HEK293 (cell line): ENCODE measurements around the gene PITX1.

Experiments used
- CTCF ChIA-PET: fragments of 350-600 bp; formaldehyde crosslinking; extraction: SDS; loops from one replicate; lab custom pipeline; 2021; ENCODE audit warnings: antibody characterized with exemption; lab: Yijun Ruan, JAX
- POLR2A ChIA-PET: fragments of 300-600 bp; formaldehyde crosslinking; extraction: SDS; loops from one replicate; lab custom pipeline; 2020; ENCODE audit warnings: antibody characterized with exemption, inconsistent platforms; lab: Yijun Ruan, JAX
- H3K27ac ChIP-seq: fragments of 200-500 bp; sonication (Bioruptor generic); 2 replicates; pipeline ENCODE4 v1.5.1; 2014; ENCODE audit warnings: low read depth, low read length, control low read depth, inconsistent platforms; ENCODE audit errors: extremely low read depth
- H3K36me3 ChIP-seq, 2 experiments: fragments of 200-500 bp in 1 of 2; sonication (Bioruptor generic) in 1 of 2; 1 replicate in 1 of 2; 2 replicates in 1 of 2; pipeline ENCODE4 v1.5.1; 2014 to 2017; ENCODE audit warnings: inconsistent platforms in 2 of 2, low read length in 2 of 2; ENCODE audit not compliant: control insufficient read depth in 2 of 2, insufficient read depth in 1 of 2
- H3K4me1 ChIP-seq: fragments of 200-500 bp; sonication (Bioruptor generic); 2 replicates; pipeline ENCODE4 v1.5.1; 2014; ENCODE audit warnings: mild to moderate bottlenecking, low read length, inconsistent platforms; ENCODE audit not compliant: control insufficient read depth, insufficient read depth
- H3K4me3 ChIP-seq: 2 replicates; pipeline ENCODE4 v1.5.1; 2011; ENCODE audit warnings: low read depth, mild to moderate bottlenecking, control low read depth, low read length, moderate library complexity
- H3K9me3 ChIP-seq: fragments of 200-500 bp; sonication (Bioruptor generic); 2 replicates; pipeline ENCODE4 v1.5.1; 2014; ENCODE audit warnings: low read depth, low read length, inconsistent platforms; ENCODE audit not compliant: control insufficient read depth, insufficient read depth
- GLI2 ChIP-seq: fragments of 450-650 bp; formaldehyde crosslinking; IDR thresholded peaks from 2 replicates; pipeline ENCODE4; 2017; ENCODE audit warnings: missing biosample characterization, missing genetic modification characterization, low read depth, borderline replicate concordance
- HOXC10 ChIP-seq: sonication (generic); formaldehyde crosslinking; IDR thresholded peaks from 2 replicates; pipeline ENCODE4 v1.8.1; 2023; ENCODE audit warnings: mild to moderate bottlenecking, missing genetic modification reagents
- PRDM10 ChIP-seq: fragments of 450-650 bp; formaldehyde crosslinking; IDR thresholded peaks from 2 replicates; pipeline ENCODE4 v1.5.1; 2016; ENCODE audit warnings: missing biosample characterization, missing genetic modification characterization
- WT1 ChIP-seq: fragments of 450-650 bp; formaldehyde crosslinking; IDR thresholded peaks from 2 replicates; pipeline ENCODE4 v1.5.1; 2016; ENCODE audit warnings: missing biosample characterization, missing genetic modification characterization
- ZNF114 ChIP-seq: fragments of 450-650 bp; formaldehyde crosslinking; IDR thresholded peaks from 2 replicates; pipeline ENCODE4 v1.5.0; 2017; ENCODE audit warnings: missing biosample characterization, missing genetic modification characterization
- ZNF157 ChIP-seq: fragments of 450-650 bp; formaldehyde crosslinking; IDR thresholded peaks from 2 replicates; pipeline ENCODE4 v1.5.1; 2016; ENCODE audit warnings: missing biosample characterization, missing genetic modification characterization
- ZNF16 ChIP-seq: fragments of 450-650 bp; formaldehyde crosslinking; IDR thresholded peaks from 2 replicates; pipeline ENCODE4 v1.5.1; 2016; ENCODE audit warnings: low read depth, missing biosample characterization, missing genetic modification characterization
- ZNF221 ChIP-seq: fragments of 450-650 bp; formaldehyde crosslinking; IDR thresholded peaks from 2 replicates; pipeline ENCODE4 v1.5.1; 2017; ENCODE audit warnings: missing biosample characterization, missing genetic modification characterization, borderline replicate concordance
- ZNF311 ChIP-seq: fragments of 450-650 bp; formaldehyde crosslinking; IDR thresholded peaks from 2 replicates; pipeline ENCODE4 v1.5.1; 2017; ENCODE audit warnings: missing biosample characterization, missing genetic modification characterization, borderline replicate concordance
- ZNF362 ChIP-seq: fragments of 450-650 bp; formaldehyde crosslinking; IDR thresholded peaks from 2 replicates; pipeline ENCODE4 v1.5.1; 2016; ENCODE audit warnings: missing biosample characterization, missing genetic modification characterization
- ZNF394 ChIP-seq: fragments of 450-650 bp; formaldehyde crosslinking; IDR thresholded peaks from 2 replicates; pipeline ENCODE4 v1.5.1; 2016; ENCODE audit warnings: missing biosample characterization, missing genetic modification characterization, mild to moderate bottlenecking, moderate library complexity, borderline replicate concordance
- ZNF423 ChIP-seq: fragments of 450-650 bp; formaldehyde crosslinking; IDR thresholded peaks from 2 replicates; pipeline ENCODE4 v1.5.1; 2016; ENCODE audit warnings: missing biosample characterization, missing genetic modification characterization
- ZNF501 ChIP-seq: fragments of 450-650 bp; formaldehyde crosslinking; IDR thresholded peaks from 2 replicates; pipeline ENCODE4 v1.5.1; 2016; ENCODE audit warnings: missing biosample characterization, missing genetic modification characterization
- ZNF513 ChIP-seq: fragments of 450-650 bp; IDR thresholded peaks from 2 replicates; pipeline ENCODE4 v1.5.1; 2018; ENCODE audit warnings: missing biosample characterization, missing genetic modification characterization
- ZNF580 ChIP-seq: fragments of 450-650 bp; formaldehyde crosslinking; IDR thresholded peaks from 2 replicates; pipeline ENCODE4 v1.5.1; 2016; ENCODE audit warnings: missing biosample characterization, missing genetic modification characterization
- ZNF654 ChIP-seq: fragments of 450-650 bp; formaldehyde crosslinking; IDR thresholded peaks from 2 replicates; pipeline ENCODE4 v1.5.1; 2016; ENCODE audit warnings: low read depth, missing biosample characterization, missing genetic modification characterization
- ZNF692 ChIP-seq: fragments of 450-650 bp; formaldehyde crosslinking; IDR thresholded peaks from 2 replicates; pipeline ENCODE4 v1.5.1; 2016; ENCODE audit warnings: missing biosample characterization, missing genetic modification characterization
- ZNF701 ChIP-seq: fragments of 450-650 bp; formaldehyde crosslinking; IDR thresholded peaks from 2 replicates; pipeline ENCODE4 v1.5.1; 2016; ENCODE audit warnings: missing biosample characterization, missing genetic modification characterization
- ZNF76 ChIP-seq: fragments of 450-650 bp; formaldehyde crosslinking; IDR thresholded peaks from 2 replicates; pipeline ENCODE4; 2016; ENCODE audit warnings: low read depth, missing biosample characterization, missing genetic modification characterization, borderline replicate concordance
- ZNF777 ChIP-seq: fragments of 450-650 bp; formaldehyde crosslinking; IDR thresholded peaks from 2 replicates; pipeline ENCODE4 v1.5.1; 2017; ENCODE audit warnings: missing biosample characterization, missing genetic modification characterization, borderline replicate concordance

The PITX1 gene

GRCh38 chr5:135007749-135008363 is 26.2 kb downstream of the PITX1 start (continued):
- TF ChIP-seq ZNF157 (tag by site-specific recombination) (no peak), ZNF513 (tag by site-specific recombination) (no peak), ZNF221 (no peak)

- Histone ChIP-seq H3K36me3 (no peaks in the 10 kb centered on the region), H3K9me3 (no peaks in the 10 kb centered on the region), H3K4me1 (no peaks in the 10 kb centered on the region), H3K27ac (no peak overlapping the region), H3K4me3 (no peak overlapping the region)
- TF ChIP-seq ZNF362 (tag by site-specific recombination): no peak
- no peak for TF ChIP-seq ZNF423 (tag by site-specific recombination)
- TF ChIP-seq WT1 (tag by site-specific recombination): no peak
- ChIA-PET POLR2A (no interaction called here), CTCF (interaction anchor here (0.5 kb wide), 1 partner anchor 716 kb away, joined by 3 read pairs; no protein-coding TSS in a partner anchor)
Observed at GRCh38 chr5:135007305-135007704, 26.7 kb downstream of the PITX1 start.

GRCh38 chr5:135005076-135005475 is 29.0 kb downstream of the PITX1 start:
- no peaks in the 10 kb centered on the region for H3K9me3 ChIP-seq
- H3K4me1 ChIP-seq: no peaks in the 10 kb centered on the region
- H3K27ac ChIP-seq: no peak overlapping the region
- H3K36me3 ChIP-seq: no peaks in the 10 kb centered on the region
- H3K4me3 ChIP-seq: no peak overlapping the region
- TF ChIP-seq ZNF311 (tag by site-specific recombination): no peak
- no peak for TF ChIP-seq ZNF692 (tag by site-specific recombination)
- TF ChIP-seq GLI2 (tag by site-specific recombination): no peak
- no peak for TF ChIP-seq ZNF701 (tag by site-specific recombination)
- TF ChIP-seq ZNF394 (tag by site-specific recombination): no peak
- TF ChIP-seq ZNF777 (tag by site-specific recombination): no peak
- TF ChIP-seq ZNF501 (tag by site-specific recombination): no peak
- TF ChIP-seq ZNF580 (tag by site-specific recombination): no peak
- no peak for TF ChIP-seq ZNF114 (tag by site-specific recombination)
- TF ChIP-seq, all 188 proteins: peak for 0
- POLR2A ChIA-PET: no interaction called here
- CTCF ChIA-PET: no interaction called here

- CTCF ChIA-PET: no interaction called here
- Histone ChIP-seq H3K36me3 (no peaks in the 10 kb centered on the region), H3K27ac (no peak overlapping the region), H3K4me3 (no peak overlapping the region), H3K9me3 (no peaks in the 10 kb centered on the region), H3K4me1 (no peaks in the 10 kb centered on the region)
- POLR2A ChIA-PET: no interaction called here
- TF ChIP-seq HOXC10 (CRISPR knock-in tag) (no peak), ZNF114 (tag by site-specific recombination) (no peak), ZNF76 (tag by site-specific recombination) (no peak), PRDM10 (tag by site-specific recombination) (no peak), ZNF16 (tag by site-specific recombination) (no peak), ZNF654 (tag by site-specific recombination) (no peak), ZNF513 (tag by site-specific recombination) (no peak)
Observed at GRCh38 chr5:135004376-135004775, 29.7 kb downstream of the PITX1 start.
